Measurements from ENCODE around the gene ACAN.

The ACAN gene

DNA sequence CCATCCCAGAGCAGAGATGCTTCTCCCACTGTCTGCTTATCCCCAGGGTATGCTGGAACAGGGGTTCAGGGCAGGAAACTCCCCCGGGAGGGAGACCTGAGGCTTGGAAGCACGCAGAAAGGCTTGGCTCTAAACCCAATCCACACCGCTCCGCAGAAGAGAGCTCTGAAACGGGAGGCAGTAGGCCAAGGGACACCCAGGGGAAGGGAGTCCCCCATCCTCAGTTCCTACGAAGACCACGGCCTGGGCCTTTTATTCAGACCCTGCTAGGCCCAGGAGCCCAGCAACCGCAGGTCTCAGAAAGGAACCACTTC lies 93.9 kb downstream of the ACAN start:
- TF ChIP-seq POLR2AphosphoS5 (IDR thresholded peaks at IDR 0.05; ENCODE audit: low read depth, low read length), result no peak
- no peak for TF ChIP-seq TAF1 (IDR thresholded peaks at IDR 0.05; ENCODE audit: borderline replicate concordance, insufficient read depth, low read length)
- TF ChIP-seq FOXP2 (optimal IDR thresholded peaks at IDR 0.05; ENCODE audit: borderline replicate concordance, extremely low read depth, extremely low read length, insufficient read depth), result no peak
- TF ChIP-seq, protein P1, sequence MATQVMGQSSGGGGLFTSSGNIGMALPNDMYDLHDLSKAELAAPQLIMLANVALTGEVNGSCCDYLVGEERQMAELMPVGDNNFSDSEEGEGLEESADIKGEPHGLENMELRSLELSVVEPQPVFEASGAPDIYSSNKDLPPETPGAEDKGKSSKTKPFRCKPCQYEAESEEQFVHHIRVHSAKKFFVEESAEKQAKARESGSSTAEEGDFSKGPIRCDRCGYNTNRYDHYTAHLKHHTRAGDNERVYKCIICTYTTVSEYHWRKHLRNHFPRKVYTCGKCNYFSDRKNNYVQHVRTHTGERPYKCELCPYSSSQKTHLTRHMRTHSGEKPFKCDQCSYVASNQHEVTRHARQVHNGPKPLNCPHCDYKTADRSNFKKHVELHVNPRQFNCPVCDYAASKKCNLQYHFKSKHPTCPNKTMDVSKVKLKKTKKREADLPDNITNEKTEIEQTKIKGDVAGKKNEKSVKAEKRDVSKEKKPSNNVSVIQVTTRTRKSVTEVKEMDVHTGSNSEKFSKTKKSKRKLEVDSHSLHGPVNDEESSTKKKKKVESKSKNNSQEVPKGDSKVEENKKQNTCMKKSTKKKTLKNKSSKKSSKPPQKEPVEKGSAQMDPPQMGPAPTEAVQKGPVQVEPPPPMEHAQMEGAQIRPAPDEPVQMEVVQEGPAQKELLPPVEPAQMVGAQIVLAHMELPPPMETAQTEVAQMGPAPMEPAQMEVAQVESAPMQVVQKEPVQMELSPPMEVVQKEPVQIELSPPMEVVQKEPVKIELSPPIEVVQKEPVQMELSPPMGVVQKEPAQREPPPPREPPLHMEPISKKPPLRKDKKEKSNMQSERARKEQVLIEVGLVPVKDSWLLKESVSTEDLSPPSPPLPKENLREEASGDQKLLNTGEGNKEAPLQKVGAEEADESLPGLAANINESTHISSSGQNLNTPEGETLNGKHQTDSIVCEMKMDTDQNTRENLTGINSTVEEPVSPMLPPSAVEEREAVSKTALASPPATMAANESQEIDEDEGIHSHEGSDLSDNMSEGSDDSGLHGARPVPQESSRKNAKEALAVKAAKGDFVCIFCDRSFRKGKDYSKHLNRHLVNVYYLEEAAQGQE (IDR thresholded peaks at IDR 0.05; ENCODE audit: insufficient read depth in 1 of 2, low read depth in 2 of 2, low read length in 2 of 2), result no peak
- no peak for TF ChIP-seq SIN3A (IDR thresholded peaks at IDR 0.05; ENCODE audit: borderline replicate concordance, insufficient read depth, low read length)

DNA sequence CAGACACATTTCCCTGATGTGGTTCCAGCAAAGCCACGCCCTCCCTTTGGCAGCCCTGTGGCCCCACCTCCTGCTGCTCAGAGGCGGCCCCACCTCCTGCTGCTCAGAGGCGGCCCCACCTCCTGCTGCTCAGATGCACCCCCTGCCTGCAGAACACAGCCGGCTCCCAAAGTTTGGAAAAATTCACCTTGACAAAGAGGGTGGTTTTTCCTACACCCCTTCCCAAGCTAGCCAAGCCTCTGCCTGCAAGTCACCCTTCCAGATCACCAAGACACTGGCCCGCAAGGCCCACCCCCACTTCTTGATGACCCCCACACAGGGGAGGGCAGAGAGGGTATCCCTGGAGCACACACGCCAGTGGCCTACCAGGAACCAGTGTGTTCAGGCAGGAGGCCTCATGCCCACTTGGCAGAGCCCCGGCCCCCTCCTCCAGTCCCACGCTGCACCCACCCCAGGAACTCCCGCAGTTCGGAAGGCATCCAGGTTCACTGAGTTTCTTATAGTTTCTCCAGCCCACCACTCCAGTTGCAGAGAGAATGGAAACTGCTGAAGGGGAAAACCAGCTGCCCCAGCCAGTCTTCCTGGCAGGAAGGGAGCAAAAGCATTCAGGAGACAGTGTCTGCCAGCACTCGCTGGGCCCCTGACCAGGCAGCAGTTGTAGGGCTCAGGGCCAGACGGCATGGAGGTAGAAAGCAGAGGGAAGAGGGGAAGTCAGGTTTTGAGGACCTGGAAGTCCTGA lies 94.4 kb downstream of the ACAN start:
- TF ChIP-seq SIN3A (IDR thresholded peaks at IDR 0.05; ENCODE audit: borderline replicate concordance, insufficient read depth, low read length), result no peak
- TF ChIP-seq, protein P1 (IDR thresholded peaks at IDR 0.05; ENCODE audit: insufficient read depth in 1 of 2, low read depth in 2 of 2, low read length in 2 of 2), result no peak
- TF ChIP-seq POLR2AphosphoS5 (IDR thresholded peaks at IDR 0.05; ENCODE audit: low read depth, low read length), result no peak
- no peak for TF ChIP-seq FOXP2 (optimal IDR thresholded peaks at IDR 0.05; ENCODE audit: borderline replicate concordance, extremely low read depth, extremely low read length, insufficient read depth)

DNA sequence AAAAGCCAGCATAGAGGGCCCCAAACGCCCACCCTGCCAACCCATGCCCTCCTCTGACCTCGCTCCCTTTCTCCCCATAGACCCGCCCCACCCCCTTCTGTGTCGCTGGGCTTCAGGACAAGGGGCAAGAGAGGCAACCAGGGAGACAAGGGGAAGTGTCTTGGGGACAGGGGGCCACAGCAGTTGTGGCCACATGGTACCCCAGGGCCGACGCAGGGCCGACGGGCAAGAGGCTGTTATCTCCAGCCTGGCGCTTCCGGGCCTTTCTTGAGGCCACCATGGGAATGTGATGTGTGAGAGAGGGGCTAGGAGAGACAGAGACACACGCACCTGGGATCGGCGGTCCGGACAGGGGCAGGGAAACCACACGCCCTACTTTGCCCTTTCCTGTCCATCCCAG lies 95.5 kb downstream of the ACAN start:
- TF ChIP-seq, protein P1 (IDR thresholded peaks at IDR 0.05; ENCODE audit: insufficient read depth in 1 of 2, low read depth in 2 of 2, low read length in 2 of 2), result no peak
- no peak for TF ChIP-seq FOXP2 (optimal IDR thresholded peaks at IDR 0.05; ENCODE audit: borderline replicate concordance, extremely low read depth, extremely low read length, insufficient read depth)
- no peak for TF ChIP-seq TAF1 (IDR thresholded peaks at IDR 0.05; ENCODE audit: borderline replicate concordance, insufficient read depth, low read length)
- TF ChIP-seq SIN3A (IDR thresholded peaks at IDR 0.05; ENCODE audit: borderline replicate concordance, insufficient read depth, low read length), result no peak
- TF ChIP-seq POLR2AphosphoS5 (IDR thresholded peaks at IDR 0.05; ENCODE audit: low read depth, low read length), result no peak

DNA sequence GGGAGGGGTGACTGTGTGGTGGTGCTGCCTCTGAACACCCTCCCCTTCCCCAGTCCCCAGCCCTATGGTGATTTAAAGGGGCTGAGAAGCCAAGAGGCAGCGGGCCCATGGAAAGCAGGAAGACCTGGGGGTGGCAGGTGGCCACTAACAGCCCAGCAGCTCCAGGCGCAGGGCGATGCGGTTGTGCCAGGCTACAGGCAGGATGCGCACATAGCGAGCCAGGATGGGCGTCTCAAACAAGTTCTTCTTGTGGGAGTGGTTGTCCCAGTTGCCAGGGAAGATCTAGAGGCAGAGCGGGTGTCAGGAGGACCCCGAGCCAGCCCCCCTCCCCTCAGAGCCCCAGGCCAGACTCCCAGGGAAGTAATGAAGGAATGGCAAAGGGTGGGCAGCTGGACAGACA lies 96.0 kb downstream of the ACAN start:
- TF ChIP-seq POLR2AphosphoS5 (IDR thresholded peaks at IDR 0.05; ENCODE audit: low read depth, low read length), result no peak
- no peak for TF ChIP-seq SIN3A (IDR thresholded peaks at IDR 0.05; ENCODE audit: borderline replicate concordance, insufficient read depth, low read length)
- no peak for TF ChIP-seq TAF1 (IDR thresholded peaks at IDR 0.05; ENCODE audit: borderline replicate concordance, insufficient read depth, low read length)

DNA sequence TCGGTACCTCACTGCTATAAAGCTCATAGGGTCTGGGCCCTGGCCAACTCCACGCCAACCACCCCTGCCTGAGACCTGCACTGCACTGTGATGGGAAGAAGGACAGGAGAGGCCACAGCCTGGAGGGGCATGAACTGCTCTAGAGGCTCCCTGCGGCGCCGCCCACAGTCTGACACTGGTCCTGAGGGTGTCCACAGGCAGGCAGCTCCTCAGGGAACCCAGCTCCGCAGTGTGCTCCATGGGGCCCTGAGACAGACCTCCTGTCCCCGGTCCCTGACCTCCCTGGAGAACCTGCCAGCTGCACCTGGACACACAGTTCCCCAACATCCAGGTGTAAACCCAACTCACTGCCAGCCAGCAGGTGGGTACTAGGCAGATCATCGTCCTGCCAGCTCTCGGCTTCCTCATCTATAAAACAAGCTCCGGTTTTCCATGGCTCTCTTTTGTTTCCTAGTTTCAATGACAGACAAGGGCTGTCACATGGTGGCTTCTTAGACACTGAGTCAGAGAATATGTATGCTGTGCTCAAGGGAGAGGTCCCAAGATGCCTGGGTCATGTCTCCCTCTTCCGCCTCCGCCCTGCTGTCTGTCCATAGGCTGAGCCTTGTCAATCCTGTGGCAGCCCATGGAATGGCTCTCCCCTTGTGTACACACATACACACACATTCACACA lies 97.2 kb downstream of the ACAN start:
- no peak for TF ChIP-seq SIN3A (IDR thresholded peaks at IDR 0.05; ENCODE audit: borderline replicate concordance, insufficient read depth, low read length)
- TF ChIP-seq POLR2AphosphoS5 (IDR thresholded peaks at IDR 0.05; ENCODE audit: low read depth, low read length), result no peak
- TF ChIP-seq, protein P1 (IDR thresholded peaks at IDR 0.05; ENCODE audit: insufficient read depth in 1 of 2, low read depth in 2 of 2, low read length in 2 of 2), result no peak
- no peak for TF ChIP-seq TAF1 (IDR thresholded peaks at IDR 0.05; ENCODE audit: borderline replicate concordance, insufficient read depth, low read length)
- no peak for TF ChIP-seq FOXP2 (optimal IDR thresholded peaks at IDR 0.05; ENCODE audit: borderline replicate concordance, extremely low read depth, extremely low read length, insufficient read depth)

All from PFSK-1 (cell line).